ENCODE data around the gene DDX5.

GRCh38 chr17:64547319-64547718, 41.2 kb upstream of the DDX5 start:
- TF ChIP-seq CTCF (IDR thresholded peaks at IDR 0.05; ENCODE audit: insufficient read depth, low read depth, low read length) (no peak), EZH2 (IDR thresholded peaks at IDR 0.05; ENCODE audit: insufficient read depth, low read length) (no peak)
